ENCODE data around the gene KIRREL3.

GRCh38 chr11:127000981-127001380, 411 bp upstream of the KIRREL3 start:
- TF ChIP-seq CTCF (IDR thresholded peaks at IDR 0.05), result no peak
- no peak for TF ChIP-seq POLR2A (IDR thresholded peaks at IDR 0.05)

Measured in testis (tissue), 2 donors.